8988T (cell line): Measurements from ENCODE around the gene HPCAL1.
A peak's percentile ranks its signal among the peaks of the same experiment; 100 is the strongest.
"Not testable (repeated sequence)": the region's sequence is repeated elsewhere in the genome, so short reads cannot be mapped to it uniquely, and the experiment has no call there.

Source experiments
- DNase-seq: peaks from one replicate; pipeline ENCODE4 v3.0.0; 2011

HPCAL1 gene

GRCh38 chr2:10448576-10449485, 146.1 kb downstream of the HPCAL1 start:
- peak; percentile 93 for DNase-seq

- DNase-seq = no peak
Observed at GRCh38 chr2:10449486-10449831, 146.8 kb downstream of the HPCAL1 start.

DNA sequence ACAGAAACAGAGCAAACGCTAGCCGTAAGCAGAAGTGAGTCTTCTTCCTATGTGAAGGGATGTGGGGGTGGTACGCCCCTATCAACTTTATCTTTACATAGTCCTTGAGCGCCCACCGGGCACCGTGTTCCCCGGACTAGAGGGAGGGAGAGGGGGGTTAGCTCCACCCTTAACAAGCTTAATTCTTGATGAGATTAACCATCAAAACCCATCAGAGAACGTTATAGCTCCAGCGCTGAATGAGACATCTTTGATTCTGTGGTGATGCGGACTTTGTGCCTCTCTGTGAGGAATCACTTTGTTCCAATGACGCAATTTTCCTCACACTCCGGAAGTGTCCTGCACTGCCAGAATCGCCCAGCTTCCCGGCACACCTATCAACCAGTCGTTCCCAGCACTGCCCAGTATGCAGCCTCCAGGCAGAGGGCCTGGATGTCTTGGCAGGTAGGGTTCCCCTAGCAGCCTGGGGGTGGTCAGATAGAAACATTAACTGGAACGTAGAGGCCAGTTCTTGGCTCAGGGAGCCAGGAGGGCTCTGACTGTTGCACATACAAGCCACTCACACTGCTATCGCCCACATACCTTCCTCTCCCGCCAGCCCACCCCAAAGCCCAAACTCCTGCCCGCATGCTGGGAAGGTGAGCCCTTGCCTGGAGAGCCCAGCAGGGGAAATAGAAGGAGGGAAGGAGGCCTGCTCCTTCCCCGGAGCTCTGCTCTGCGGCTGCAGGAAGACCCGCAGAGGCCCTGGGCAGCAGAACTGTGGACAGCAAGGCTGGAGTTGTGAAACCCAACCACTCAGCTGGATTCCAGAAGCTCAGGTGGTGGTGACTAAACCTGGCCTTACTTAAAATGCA, 147.4 kb downstream of the HPCAL1 start:
- DNase-seq = no peak

DNA sequence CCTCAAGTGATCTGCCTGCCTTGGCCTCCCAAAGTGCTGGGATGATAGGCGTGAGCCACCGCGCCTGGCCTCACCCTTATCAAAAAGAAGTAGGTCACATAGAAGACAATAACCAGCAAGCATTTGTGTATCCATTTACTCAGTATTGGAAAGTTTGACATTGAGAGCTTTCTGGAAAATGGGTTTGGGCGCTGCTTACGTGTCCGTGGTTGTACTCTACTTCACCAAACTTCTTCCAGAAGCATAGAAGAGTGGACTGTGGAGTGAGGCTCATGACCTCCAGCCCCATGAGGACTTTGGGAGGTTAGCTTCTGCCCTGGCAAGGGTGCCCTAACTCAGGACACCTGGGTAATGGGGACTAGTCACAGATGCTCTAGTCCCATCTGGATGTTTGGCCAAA, 149.1 kb downstream of the HPCAL1 start:
- no peak for DNase-seq

DNA sequence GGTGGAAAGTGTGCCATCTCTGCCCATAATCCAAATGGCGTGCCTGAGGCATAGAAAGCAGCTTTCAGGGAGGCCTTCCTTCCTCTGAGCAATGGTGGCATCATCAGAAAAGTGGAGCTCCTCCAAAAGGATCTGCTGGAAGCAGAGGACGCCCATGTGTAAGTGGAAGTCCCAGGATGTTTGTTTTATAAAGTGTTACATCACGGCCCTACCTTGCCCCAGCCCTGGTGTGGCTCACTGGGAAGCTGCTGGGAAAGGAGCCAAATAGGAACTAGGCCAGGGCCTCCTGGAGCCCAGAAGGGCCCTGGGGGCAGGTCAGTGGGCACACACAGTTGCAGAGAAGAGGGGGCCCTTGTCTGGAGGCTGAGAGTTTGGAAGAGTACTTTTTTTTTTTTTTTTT, 149.6 kb downstream of the HPCAL1 start:
- peak; percentile 61 for DNase-seq

GRCh38 chr2:10452956-10453904, 150.5 kb downstream of the HPCAL1 start:
- DNase-seq = no peak

GRCh38 chr2:10453905-10454298, 151.2 kb downstream of the HPCAL1 start:
- no peak for DNase-seq

GRCh38 chr2:10454505-10454904, 151.8 kb downstream of the HPCAL1 start:
- no peak for DNase-seq

DNA sequence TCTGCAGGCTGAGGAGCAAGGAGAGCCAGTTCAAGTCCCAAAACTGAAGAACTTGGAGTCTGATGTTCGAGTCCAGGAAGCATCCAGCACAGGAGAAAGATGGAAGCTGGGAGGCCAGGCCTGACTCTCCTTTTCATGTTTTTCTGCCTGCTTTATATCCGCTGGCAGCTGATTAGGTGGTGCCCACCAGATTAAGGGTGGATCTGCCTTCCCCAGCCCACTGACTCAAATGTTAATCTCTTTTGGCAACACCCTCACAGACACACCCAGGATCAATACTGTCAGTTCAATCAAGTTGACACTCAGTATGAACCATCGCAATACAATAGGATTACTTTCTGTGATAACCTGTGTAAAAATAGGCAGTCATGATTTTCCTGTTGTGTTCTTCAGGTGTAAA, 154.5 kb downstream of the HPCAL1 start:
- not testable (repeated sequence) for DNase-seq

GRCh38 chr2:10457846-10458598, 155.3 kb downstream of the HPCAL1 start:
- no peak for DNase-seq

GRCh38 chr2:10460366-10460796, 157.7 kb downstream of the HPCAL1 start:
- no peak for DNase-seq

DNA sequence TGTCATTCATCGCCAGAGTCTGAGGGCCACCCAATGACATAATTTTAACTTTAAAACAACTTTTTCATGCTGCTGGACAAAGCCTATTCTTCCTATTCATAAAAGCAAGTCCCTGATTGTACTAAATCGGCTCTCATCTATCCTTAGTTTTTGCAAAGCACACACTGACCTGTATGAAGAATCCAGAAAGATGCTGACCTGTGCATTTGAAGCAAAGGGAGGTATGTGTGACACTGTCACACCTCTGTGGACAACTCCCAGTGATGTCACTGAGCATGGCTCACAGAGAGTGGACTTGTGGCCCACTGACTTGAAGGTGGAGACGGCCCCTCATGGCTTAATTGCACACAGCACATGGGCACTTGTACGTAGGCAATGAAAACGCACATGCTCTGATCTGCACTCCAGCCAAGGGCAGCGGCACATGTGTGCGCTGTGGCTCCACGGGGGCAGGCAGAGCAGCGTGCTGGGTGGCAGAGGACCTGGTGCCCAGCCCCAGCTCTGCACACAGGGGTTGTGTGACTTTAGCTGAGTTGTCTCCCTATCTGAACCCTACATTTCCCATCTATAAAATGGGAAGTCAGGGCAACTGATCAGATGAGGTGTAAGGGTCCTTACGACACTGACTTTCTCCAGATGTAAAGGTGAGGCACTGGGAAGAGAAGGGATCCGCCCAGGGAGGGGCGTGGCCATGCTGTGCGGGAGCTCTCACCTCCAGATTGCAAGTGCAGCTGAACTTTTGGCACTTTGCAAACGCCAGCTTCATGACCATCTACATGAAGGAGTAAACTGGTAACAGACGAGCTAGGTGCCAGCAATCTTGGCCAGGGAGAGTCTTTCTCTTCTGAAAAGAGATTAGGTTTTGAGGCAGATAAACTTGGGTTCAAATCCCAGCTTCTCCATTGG, 159.7 kb downstream of the HPCAL1 start:
- DNase-seq = no peak

DNA sequence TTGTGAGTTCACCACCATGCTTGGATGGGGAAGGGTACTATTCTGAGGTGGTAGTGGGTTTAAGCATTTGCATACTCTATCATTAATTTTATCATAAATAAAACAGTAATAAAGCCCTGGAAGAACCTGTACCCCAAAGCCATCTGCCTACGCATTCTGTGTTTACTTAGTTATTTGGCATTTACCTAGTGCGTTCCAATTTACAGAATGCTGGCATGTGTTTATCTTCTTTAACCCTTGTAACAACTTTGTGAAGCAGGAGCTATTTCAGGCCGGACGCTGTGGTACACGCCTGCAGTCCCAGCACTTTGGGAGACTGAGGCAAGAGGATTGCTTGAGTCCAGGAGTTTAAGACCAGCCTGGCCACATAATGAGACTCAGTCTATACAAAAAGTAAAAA, 163.2 kb downstream of the HPCAL1 start:
- DNase-seq = no peak

DNA sequence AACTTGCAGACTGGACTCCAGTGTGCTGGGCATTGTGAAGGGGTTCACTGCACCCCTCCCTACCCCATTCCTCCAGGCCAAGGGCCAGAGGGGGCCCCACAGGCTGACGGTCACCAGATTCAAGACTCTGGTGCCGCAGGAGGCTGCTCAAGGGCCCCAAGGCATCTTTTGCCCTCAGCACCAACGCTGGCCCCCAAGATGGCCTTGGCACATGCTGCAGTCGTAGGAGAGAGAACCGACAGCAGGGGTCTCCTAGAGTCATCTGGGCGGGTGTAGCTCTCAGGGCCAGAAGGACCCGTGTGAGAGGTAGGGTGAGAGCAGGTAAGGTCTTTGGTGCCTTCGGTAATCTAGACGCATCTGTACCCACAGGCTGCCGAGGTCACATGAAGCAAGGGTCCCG, 164.1 kb downstream of the HPCAL1 start:
- no peak for DNase-seq

DNA sequence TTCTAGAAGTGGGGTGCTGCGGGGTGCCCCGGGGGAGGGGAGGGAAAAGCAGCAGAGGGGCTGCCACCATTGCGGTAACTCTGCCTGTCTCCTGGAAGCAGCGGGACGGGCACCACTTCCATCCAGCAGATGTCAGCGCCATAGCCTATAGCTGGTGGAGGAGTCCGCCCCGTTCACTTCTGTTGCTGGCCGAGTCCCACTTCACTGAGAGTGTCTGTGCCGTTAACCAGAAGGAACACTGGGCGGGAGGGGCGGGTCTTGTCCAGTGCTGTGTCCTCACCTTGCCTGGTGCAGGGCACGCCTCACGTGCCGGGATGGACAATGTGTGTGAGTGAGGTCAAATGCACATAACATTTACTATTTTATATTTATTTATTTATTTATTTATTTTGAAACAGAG, 164.7 kb downstream of the HPCAL1 start:
- peak; percentile 44 for DNase-seq

- no peak for DNase-seq
Observed at GRCh38 chr2:10469301-10469700, 166.6 kb downstream of the HPCAL1 start.

GRCh38 chr2:10469955-10470608, 167.4 kb downstream of the HPCAL1 start:
- DNase-seq = no peak

DNA sequence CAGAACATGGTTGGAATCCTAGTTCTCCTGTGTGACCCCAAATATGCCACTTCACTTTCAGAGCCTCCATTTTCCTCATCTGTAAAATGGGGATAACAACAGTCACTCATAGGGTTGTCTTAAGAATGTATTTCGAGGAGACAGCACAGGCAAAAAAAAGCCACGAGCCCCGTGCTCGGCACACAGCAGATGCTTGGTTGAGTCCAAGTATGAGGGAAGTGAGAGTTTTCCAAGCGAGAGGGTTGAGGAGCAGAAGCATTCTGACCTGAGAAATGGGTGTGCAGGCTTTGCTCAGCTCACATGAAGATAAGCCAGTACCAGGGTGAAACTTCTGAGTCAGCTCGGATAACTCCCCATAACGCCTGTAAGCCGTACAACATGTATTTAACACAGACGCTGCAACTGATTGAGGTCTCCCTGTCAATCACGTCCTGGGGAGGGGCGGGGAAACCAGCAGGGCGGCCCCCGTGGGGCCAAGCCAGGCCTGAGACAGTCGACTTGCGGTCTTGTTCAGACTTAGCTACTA, 168.4 kb downstream of the HPCAL1 start:
- no peak for DNase-seq

- DNase-seq = no peak
Observed at GRCh38 chr2:10471955-10472354, 169.3 kb downstream of the HPCAL1 start.

GRCh38 chr2:10473121-10473756, 170.5 kb downstream of the HPCAL1 start:
- no peak for DNase-seq
